Smooth muscle cell (in vitro differentiated cells): ENCODE measurements around the gene MPC2. TPM values are rescaled to one million over a fixed set of nuclear protein-coding genes. Genes with fewer than 3 reads are reported as not detected.
"Not testable (repeated sequence)": the region's sequence is repeated elsewhere in the genome, so short reads cannot be mapped to it uniquely, and the experiment has no call there.

Experiments
- DNase-seq: peaks from one replicate; lab custom pipeline; 2025; ENCODE audit not compliant: unreplicated experiment; lab: John Stamatoyannopoulos, UW
- H2AFZ ChIP-seq: fragments of 200-600 bp; sonication (generic); 2 replicates; pipeline ENCODE4 v1.6.0; 2016; ENCODE audit warnings: antibody characterized with exemption, low read depth, mild to moderate bottlenecking
- H3F3A ChIP-seq: fragments of 200-600 bp; sonication (generic); 2 replicates; pipeline ENCODE4 v1.6.0; 2017; ENCODE audit warnings: antibody characterized with exemption, low read depth
- H3K27ac ChIP-seq: fragments of 200-600 bp; sonication (generic); 2 replicates; pipeline ENCODE4 v1.5.1; 2016; ENCODE audit warnings: low read depth, mild to moderate bottlenecking
- H3K27me3 ChIP-seq: fragments of 200-600 bp; sonication (generic); 2 replicates; pipeline ENCODE4 v1.6.1; 2016; ENCODE audit warnings: low read depth, mild to moderate bottlenecking
- H3K36me3 ChIP-seq: fragments of 200-600 bp; sonication (generic); 2 replicates; pipeline ENCODE4 v1.5.1; 2016; ENCODE audit warnings: low read depth
- H3K4me1 ChIP-seq: fragments of 200-600 bp; sonication (generic); 2 replicates; pipeline ENCODE4 v1.5.1; 2016; ENCODE audit warnings: low read depth
- H3K4me2 ChIP-seq: fragments of 200-600 bp; sonication (generic); 2 replicates; pipeline ENCODE4 v1.6.0; 2016; ENCODE audit warnings: mild to moderate bottlenecking
- H3K4me3 ChIP-seq: fragments of 200-600 bp; sonication (generic); 2 replicates; pipeline ENCODE4 v1.5.1; 2016; ENCODE audit warnings: mild to moderate bottlenecking
- H3K79me2 ChIP-seq: fragments of 200-600 bp; sonication (generic); 2 replicates; pipeline ENCODE4 v1.6.0; 2016; ENCODE audit warnings: low read depth, mild to moderate bottlenecking
- H3K9ac ChIP-seq: fragments of 200-600 bp; sonication (generic); 2 replicates; pipeline ENCODE4 v1.6.0; 2016; ENCODE audit warnings: low read depth
- H3K9me3 ChIP-seq: fragments of 200-600 bp; sonication (generic); replicated peaks from 2 replicates; pipeline ENCODE4 v1.5.1; 2016; ENCODE audit warnings: low read depth
- H4K20me1 ChIP-seq: fragments of 200-600 bp; sonication (generic); 2 replicates; pipeline ENCODE4 v1.6.0; 2016; ENCODE audit warnings: low read depth
- WGBS: methylation state at CpG from one replicate; pipeline ENCODE4 v1.1.7; 2016; ENCODE audit warnings: low lambda C conversion rate; 5-methylcytosine and 5-hydroxymethylcytosine counted together
- polyA plus RNA-seq: library from polyadenylated mRNA; unstranded; fragments of >200 nt; fragmentation: Nextera tagmentation; extraction: Ambion mirVana; gene quantifications from 2 replicates; pipeline ENCODE4 v1.2.1, GENCODE V29; 2016
- total RNA-seq: library from RNA; depleted of rRNA; stranded (reverse); fragments of >200 nt; gene quantifications from 2 replicates; pipeline ENCODE4 v1.2.3, GENCODE V29; 2014
- TF ChIP-seq, protein P1 (sequence below): fragments of 200-600 bp; sonication (generic); IDR thresholded peaks from 2 replicates; pipeline ENCODE4 v1.5.1; 2017; ENCODE audit warnings: borderline replicate concordance, mild to moderate bottlenecking, antibody characterized with exemption; ENCODE audit not compliant: insufficient read depth, poor library complexity, severe bottlenecking

MPC2 gene
- total and polyA plus RNA-seq, 2 experiments from 2014 or later = 58.2 to 69.9 TPM

DNA sequence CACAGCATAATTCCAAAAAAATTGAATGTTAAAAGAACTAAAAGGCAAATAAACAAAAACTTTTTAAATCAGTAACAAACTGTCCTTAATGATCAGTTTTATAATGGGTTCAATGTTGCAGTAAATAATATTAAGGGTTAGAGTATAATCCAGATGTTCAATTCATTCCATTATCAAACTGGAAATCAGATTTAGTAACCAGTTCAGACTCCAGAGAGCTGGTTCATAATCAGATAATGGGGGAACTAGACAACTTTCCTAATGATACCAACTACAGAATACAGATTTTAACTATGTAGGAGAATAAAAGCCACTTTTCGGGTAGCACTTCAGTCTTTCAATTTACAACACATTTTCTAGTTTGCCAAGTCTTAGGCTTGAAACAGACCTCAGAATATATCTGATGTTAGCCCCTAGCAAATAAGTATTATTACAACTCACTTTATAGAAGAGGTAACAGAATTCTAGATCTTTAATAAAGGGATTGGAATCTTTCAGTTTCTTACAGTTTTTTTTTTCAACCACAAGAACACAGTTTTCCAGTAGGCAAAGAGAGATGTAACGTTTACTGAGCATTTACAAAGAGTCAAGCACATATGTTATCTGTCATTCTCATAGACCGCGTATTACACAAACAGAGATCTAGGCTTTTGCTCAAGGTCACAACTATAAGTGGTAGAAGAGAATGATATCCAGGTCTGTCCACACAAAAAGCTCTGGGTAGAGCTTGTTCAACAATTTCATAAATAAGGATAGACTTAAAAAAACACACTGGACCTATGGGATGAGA, 2.3 kb downstream of the MPC2 start:
- peaks cover 23% of the 10 kb centered on the region for H3K4me1 ChIP-seq
- H3F3A ChIP-seq = peaks cover 5% of the 10 kb centered on the region
- H3K27ac ChIP-seq = peak overlapping the region; percentile 97
- H4K20me1 ChIP-seq = peaks cover 53% of the 10 kb centered on the region
- DNase-seq = no peak
- no peaks in the 10 kb centered on the region for H3K36me3 ChIP-seq
- TF ChIP-seq, protein P1, sequence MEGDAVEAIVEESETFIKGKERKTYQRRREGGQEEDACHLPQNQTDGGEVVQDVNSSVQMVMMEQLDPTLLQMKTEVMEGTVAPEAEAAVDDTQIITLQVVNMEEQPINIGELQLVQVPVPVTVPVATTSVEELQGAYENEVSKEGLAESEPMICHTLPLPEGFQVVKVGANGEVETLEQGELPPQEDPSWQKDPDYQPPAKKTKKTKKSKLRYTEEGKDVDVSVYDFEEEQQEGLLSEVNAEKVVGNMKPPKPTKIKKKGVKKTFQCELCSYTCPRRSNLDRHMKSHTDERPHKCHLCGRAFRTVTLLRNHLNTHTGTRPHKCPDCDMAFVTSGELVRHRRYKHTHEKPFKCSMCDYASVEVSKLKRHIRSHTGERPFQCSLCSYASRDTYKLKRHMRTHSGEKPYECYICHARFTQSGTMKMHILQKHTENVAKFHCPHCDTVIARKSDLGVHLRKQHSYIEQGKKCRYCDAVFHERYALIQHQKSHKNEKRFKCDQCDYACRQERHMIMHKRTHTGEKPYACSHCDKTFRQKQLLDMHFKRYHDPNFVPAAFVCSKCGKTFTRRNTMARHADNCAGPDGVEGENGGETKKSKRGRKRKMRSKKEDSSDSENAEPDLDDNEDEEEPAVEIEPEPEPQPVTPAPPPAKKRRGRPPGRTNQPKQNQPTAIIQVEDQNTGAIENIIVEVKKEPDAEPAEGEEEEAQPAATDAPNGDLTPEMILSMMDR = no peak
- peak overlapping the region; percentile 71 for H3K4me3 ChIP-seq
- WGBS = 38% methylated on average over 4 of the region's 4 CpGs
- H3K4me2 ChIP-seq = peak overlapping the region; percentile 88
- H2AFZ ChIP-seq = peak overlapping the region; percentile 35
- H3K9ac ChIP-seq = peak overlapping the region; percentile 98
- peaks cover 80% of the 10 kb centered on the region for H3K79me2 ChIP-seq
- no peaks in the 10 kb centered on the region for H3K9me3 ChIP-seq
- H3K27me3 ChIP-seq = no peaks in the 10 kb centered on the region

DNA sequence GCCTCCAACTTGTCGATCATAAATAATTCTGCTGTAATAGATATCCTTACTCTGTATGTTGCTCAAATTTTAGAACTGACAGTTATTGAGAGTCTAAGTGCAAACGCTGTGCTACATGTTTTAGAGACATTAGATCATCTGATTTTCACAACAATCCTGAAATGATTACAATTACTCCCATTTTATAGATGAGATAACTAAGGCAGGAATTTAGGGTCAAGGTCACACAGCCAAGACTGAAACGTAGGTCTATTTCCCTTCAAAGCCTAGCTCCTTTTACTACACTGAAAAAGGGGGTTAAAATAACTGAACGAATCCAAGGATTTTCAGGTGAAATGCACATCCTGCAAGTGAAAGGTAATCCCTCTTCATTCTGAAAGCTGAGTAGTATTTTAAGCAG, 3.1 kb downstream of the MPC2 start:
- Histone ChIP-seq H3K4me2 (peak overlapping the region; percentile 88), H4K20me1 (peaks cover 46% of the 10 kb centered on the region), H3K27me3 (no peaks in the 10 kb centered on the region), H3F3A (peaks cover 5% of the 10 kb centered on the region), H3K4me3 (peak overlapping the region; percentile 71), H3K9me3 (no peaks in the 10 kb centered on the region), H3K79me2 (peaks cover 80% of the 10 kb centered on the region), H3K36me3 (no peaks in the 10 kb centered on the region), H3K9ac (no peak overlapping the region), H2AFZ (no peak overlapping the region), H3K27ac (peak overlapping the region; percentile 97), H3K4me1 (peaks cover 18% of the 10 kb centered on the region)
- TF ChIP-seq, protein P1 = no peak
- WGBS = 80% methylated on average over 4 of the region's 4 CpGs
- DNase-seq = no peak

DNA sequence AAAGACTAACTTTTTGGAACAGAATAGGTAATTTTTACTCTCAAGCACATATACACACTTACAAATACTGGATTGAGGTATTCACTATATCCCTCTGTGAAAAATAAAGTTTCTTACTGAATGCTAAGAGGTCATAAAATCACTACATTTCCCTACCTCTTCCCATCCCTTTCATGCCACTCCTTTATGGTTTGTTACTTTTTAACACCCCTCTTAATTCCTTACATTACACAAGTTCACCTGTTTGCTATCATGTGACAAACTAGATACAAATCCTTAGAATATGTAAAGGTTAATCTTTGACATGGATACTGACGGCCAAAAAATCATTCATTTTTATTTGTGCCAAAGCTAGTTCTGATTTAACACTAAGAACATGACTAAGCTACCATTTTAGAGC, 7.1 kb downstream of the MPC2 start:
- H3K4me1 ChIP-seq = peaks cover 6% of the 10 kb centered on the region
- no peak overlapping the region for H3K4me2 ChIP-seq
- DNase-seq = no peak
- 88% methylated on average over 1 of the region's 1 CpG for WGBS
- no peaks in the 10 kb centered on the region for H3K9me3 ChIP-seq
- H3K9ac ChIP-seq = no peak overlapping the region
- H2AFZ ChIP-seq = no peak overlapping the region
- no peaks in the 10 kb centered on the region for H3F3A ChIP-seq
- H3K79me2 ChIP-seq = peaks cover 85% of the 10 kb centered on the region
- H3K27ac ChIP-seq = no peak overlapping the region
- TF ChIP-seq, protein P1 = no peak
- H3K36me3 ChIP-seq = no peaks in the 10 kb centered on the region
- no peaks in the 10 kb centered on the region for H3K27me3 ChIP-seq
- H4K20me1 ChIP-seq = peaks cover 34% of the 10 kb centered on the region
- H3K4me3 ChIP-seq = peak overlapping the region; percentile 11

DNA sequence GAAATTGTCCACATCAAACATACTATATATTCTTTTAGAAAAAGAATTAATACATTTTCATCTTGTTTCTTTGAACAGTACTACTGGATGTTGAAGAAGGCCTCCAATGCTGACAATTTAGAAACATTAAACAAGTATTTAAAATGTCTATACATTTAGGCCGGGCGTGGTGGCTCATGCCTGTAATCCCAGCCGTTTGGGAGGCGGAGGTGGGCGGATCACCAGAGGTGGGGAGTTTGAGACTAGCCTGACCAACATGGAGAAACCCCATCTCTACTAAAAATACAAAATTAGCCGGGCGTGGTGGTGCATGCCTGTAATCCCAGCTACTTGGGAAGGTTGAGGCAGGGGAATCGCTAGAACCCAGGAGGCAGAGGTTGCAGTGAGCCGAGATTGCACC, 8.0 kb downstream of the MPC2 start:
- H3K4me2 ChIP-seq, H3K9me3 ChIP-seq, H3K4me3 ChIP-seq, H3K4me1 ChIP-seq, DNase-seq, H3K9ac ChIP-seq, H3K36me3 ChIP-seq, H3K27ac ChIP-seq, H3F3A ChIP-seq, H3K27me3 ChIP-seq, H2AFZ ChIP-seq: not testable (repeated sequence)
- Histone ChIP-seq H3K79me2 (peaks cover 85% of the 10 kb centered on the region), H4K20me1 (peaks cover 27% of the 10 kb centered on the region)
- 93% methylated on average over 9 of the region's 9 CpGs for WGBS
